Measurements from ENCODE around the gene MFAP3L. TPM values are rescaled to one million over a fixed set of nuclear protein-coding genes. Genes with fewer than 3 reads are reported as not detected.

MFAP3L gene
- total RNA-seq, 4 donors from 2014 or later = 5.5 to 9.3 (median 8.3) TPM

- ATAC-seq = no peak
- H3K27me3 ChIP-seq = peaks cover 7% of the 10 kb centered on the region
- no peaks in the 10 kb centered on the region for H3K36me3 ChIP-seq
- 58 to 59% methylated on average over 2 to 5 of the region's 5 CpGs for WGBS, 2 donors (ENCODE audit: low coverage in 1 of 2)
- H3K27ac ChIP-seq = no peak overlapping the region
- H3K9me3 ChIP-seq = no peaks in the 10 kb centered on the region
- H3K4me1 ChIP-seq = no peaks in the 10 kb centered on the region
- H3K4me3 ChIP-seq = no peak overlapping the region
- TF ChIP-seq POLR2AphosphoS5 (IDR thresholded peaks at IDR 0.05) (no peak), POLR2A (IDR thresholded peaks at IDR 0.05) (no peak), EP300 (IDR thresholded peaks at IDR 0.05) (no peak)
- TF ChIP-seq, protein P1, sequence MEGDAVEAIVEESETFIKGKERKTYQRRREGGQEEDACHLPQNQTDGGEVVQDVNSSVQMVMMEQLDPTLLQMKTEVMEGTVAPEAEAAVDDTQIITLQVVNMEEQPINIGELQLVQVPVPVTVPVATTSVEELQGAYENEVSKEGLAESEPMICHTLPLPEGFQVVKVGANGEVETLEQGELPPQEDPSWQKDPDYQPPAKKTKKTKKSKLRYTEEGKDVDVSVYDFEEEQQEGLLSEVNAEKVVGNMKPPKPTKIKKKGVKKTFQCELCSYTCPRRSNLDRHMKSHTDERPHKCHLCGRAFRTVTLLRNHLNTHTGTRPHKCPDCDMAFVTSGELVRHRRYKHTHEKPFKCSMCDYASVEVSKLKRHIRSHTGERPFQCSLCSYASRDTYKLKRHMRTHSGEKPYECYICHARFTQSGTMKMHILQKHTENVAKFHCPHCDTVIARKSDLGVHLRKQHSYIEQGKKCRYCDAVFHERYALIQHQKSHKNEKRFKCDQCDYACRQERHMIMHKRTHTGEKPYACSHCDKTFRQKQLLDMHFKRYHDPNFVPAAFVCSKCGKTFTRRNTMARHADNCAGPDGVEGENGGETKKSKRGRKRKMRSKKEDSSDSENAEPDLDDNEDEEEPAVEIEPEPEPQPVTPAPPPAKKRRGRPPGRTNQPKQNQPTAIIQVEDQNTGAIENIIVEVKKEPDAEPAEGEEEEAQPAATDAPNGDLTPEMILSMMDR (IDR thresholded peaks at IDR 0.05) = no peak
Observed at GRCh38 chr4:169956091-169956843, 69.9 kb downstream of the MFAP3L start.

DNA sequence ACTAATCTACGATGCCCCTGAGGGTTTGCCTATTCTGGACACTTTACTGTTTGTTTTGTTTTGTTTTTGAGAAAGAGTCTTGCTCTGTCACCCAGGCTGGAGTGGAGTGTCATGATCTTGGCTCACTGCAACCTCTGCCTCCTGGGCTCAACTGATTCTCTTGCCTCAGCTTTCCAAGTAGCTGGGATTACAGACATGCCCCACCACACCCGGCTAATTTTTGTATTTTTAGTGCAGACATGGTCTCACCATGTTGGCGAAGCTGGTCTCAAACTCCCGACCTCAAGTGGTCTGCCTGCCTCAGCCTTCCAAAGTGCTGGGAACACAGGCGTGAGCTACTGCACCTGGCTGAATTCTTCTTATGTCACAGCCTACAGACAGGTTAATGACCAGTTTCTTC lies 70.7 kb downstream of the MFAP3L start:
- H3K4me1 ChIP-seq = no peaks in the 10 kb centered on the region
- H3K27ac ChIP-seq = no peak overlapping the region
- no peak for ATAC-seq
- no peaks in the 10 kb centered on the region for H3K36me3 ChIP-seq
- peaks cover 7% of the 10 kb centered on the region for H3K27me3 ChIP-seq
- TF ChIP-seq, protein P1 (IDR thresholded peaks at IDR 0.05) = no peak
- TF ChIP-seq POLR2A (IDR thresholded peaks at IDR 0.05) (no peak), EP300 (IDR thresholded peaks at IDR 0.05) (no peak), POLR2AphosphoS5 (IDR thresholded peaks at IDR 0.05) (no peak)
- WGBS, 2 donors (ENCODE audit: low coverage in 1 of 2) = 71 to 83% methylated on average over 2 to 5 of the region's 5 CpGs
- H3K9me3 ChIP-seq = no peaks in the 10 kb centered on the region
- H3K4me3 ChIP-seq = no peak overlapping the region

- H3K4me3 ChIP-seq = no peak overlapping the region
- TF ChIP-seq POLR2AphosphoS5 (IDR thresholded peaks at IDR 0.05) = no peak
- TF ChIP-seq POLR2A (IDR thresholded peaks at IDR 0.05) = no peak
- no peak for TF ChIP-seq EP300 (IDR thresholded peaks at IDR 0.05)
- TF ChIP-seq, protein P1 (IDR thresholded peaks at IDR 0.05) = no peak
- 65 to 74% methylated on average over 4 of the region's 4 CpGs for WGBS, 2 donors (ENCODE audit: low coverage in 1 of 2)
Observed at GRCh38 chr4:169952236-169953002, 73.8 kb downstream of the MFAP3L start.

DNA sequence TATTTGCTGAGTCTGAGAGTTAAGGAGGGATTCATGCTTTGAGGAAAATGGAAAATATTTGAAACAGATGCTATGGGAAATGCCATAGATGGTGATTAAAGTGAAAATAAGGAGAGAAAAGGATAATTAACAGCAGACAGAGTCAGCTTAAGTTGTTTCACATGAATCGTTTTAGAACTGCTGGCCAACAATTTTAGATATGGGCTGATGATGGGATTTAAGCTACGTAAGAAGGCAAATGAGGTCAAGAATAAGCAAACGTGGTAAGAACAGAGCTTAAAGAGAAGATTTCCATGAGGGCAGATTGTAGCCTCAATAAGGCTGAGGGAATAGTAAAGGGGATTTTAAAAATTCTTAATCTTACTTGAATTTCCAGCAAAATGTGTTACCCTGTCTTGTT lies 77.9 kb downstream of the MFAP3L start:
- no peaks in the 10 kb centered on the region for H3K36me3 ChIP-seq
- ATAC-seq = no peak
- no peak overlapping the region for H3K27ac ChIP-seq
- TF ChIP-seq, protein P1 (IDR thresholded peaks at IDR 0.05) = no peak
- TF ChIP-seq EP300 (IDR thresholded peaks at IDR 0.05) = no peak
- TF ChIP-seq POLR2A (IDR thresholded peaks at IDR 0.05) = no peak
- TF ChIP-seq POLR2AphosphoS5 (IDR thresholded peaks at IDR 0.05) = no peak
- WGBS, 2 donors (ENCODE audit: low coverage in 1 of 2) = 36 to 45% methylated on average over 3 of the region's 3 CpGs
- no peak overlapping the region for H3K4me3 ChIP-seq
- H3K27me3 ChIP-seq = peaks cover 5% of the 10 kb centered on the region
- no peaks in the 10 kb centered on the region for H3K9me3 ChIP-seq
- no peaks in the 10 kb centered on the region for H3K4me1 ChIP-seq

More at GRCh38 chr4:169952236-169953002, 73.8 kb downstream of the MFAP3L start:
- Histone ChIP-seq H3K9me3 (no peaks in the 10 kb centered on the region), H3K27me3 (peaks cover 5% of the 10 kb centered on the region), H3K36me3 (no peaks in the 10 kb centered on the region), H3K27ac (no peak overlapping the region), H3K4me1 (no peaks in the 10 kb centered on the region)
- no peak for ATAC-seq
